Measurements from ENCODE around the gene SHC1.

GRCh38 chr1:155015527-155016230 is 45.1 kb upstream of the SHC1 start:
- TF ChIP-seq, protein P1, sequence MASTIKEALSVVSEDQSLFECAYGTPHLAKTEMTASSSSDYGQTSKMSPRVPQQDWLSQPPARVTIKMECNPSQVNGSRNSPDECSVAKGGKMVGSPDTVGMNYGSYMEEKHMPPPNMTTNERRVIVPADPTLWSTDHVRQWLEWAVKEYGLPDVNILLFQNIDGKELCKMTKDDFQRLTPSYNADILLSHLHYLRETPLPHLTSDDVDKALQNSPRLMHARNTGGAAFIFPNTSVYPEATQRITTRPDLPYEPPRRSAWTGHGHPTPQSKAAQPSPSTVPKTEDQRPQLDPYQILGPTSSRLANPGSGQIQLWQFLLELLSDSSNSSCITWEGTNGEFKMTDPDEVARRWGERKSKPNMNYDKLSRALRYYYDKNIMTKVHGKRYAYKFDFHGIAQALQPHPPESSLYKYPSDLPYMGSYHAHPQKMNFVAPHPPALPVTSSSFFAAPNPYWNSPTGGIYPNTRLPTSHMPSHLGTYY (CRISPR knock-in tag; IDR thresholded peaks at IDR 0.05) = no peak
- TF ChIP-seq, protein P2, sequence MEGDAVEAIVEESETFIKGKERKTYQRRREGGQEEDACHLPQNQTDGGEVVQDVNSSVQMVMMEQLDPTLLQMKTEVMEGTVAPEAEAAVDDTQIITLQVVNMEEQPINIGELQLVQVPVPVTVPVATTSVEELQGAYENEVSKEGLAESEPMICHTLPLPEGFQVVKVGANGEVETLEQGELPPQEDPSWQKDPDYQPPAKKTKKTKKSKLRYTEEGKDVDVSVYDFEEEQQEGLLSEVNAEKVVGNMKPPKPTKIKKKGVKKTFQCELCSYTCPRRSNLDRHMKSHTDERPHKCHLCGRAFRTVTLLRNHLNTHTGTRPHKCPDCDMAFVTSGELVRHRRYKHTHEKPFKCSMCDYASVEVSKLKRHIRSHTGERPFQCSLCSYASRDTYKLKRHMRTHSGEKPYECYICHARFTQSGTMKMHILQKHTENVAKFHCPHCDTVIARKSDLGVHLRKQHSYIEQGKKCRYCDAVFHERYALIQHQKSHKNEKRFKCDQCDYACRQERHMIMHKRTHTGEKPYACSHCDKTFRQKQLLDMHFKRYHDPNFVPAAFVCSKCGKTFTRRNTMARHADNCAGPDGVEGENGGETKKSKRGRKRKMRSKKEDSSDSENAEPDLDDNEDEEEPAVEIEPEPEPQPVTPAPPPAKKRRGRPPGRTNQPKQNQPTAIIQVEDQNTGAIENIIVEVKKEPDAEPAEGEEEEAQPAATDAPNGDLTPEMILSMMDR (IDR thresholded peaks at IDR 0.05) = no peak
- TF ChIP-seq AFF4 (CRISPR knock-in tag; IDR thresholded peaks at IDR 0.05; ENCODE audit: borderline replicate concordance) (no peak), TCF7 (CRISPR knock-in tag; IDR thresholded peaks at IDR 0.05; ENCODE audit: low read depth) (no peak), CBFB (CRISPR knock-in tag; IDR thresholded peaks at IDR 0.05; ENCODE audit: low read depth) (no peak), PREB (CRISPR knock-in tag; IDR thresholded peaks at IDR 0.05; ENCODE audit: borderline replicate concordance) (no peak), TP53 (CRISPR knock-in tag; IDR thresholded peaks at IDR 0.05) (no peak), ELF4 (CRISPR knock-in tag; IDR thresholded peaks at IDR 0.05; ENCODE audit: low read depth) (no peak), SMAD3 (CRISPR knock-in tag; IDR thresholded peaks at IDR 0.05; ENCODE audit: borderline replicate concordance) (no peak)
- TF ChIP-seq, protein P3, sequence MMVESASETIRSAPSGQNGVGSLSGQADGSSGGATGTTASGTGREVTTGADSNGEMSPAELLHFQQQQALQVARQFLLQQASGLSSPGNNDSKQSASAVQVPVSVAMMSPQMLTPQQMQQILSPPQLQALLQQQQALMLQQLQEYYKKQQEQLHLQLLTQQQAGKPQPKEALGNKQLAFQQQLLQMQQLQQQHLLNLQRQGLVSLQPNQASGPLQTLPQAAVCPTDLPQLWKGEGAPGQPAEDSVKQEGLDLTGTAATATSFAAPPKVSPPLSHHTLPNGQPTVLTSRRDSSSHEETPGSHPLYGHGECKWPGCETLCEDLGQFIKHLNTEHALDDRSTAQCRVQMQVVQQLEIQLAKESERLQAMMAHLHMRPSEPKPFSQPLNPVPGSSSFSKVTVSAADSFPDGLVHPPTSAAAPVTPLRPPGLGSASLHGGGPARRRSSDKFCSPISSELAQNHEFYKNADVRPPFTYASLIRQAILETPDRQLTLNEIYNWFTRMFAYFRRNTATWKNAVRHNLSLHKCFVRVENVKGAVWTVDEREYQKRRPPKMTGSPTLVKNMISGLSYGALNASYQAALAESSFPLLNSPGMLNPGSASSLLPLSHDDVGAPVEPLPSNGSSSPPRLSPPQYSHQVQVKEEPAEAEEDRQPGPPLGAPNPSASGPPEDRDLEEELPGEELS (CRISPR knock-in tag; IDR thresholded peaks at IDR 0.05) = no peak
- TF ChIP-seq, protein P4, sequence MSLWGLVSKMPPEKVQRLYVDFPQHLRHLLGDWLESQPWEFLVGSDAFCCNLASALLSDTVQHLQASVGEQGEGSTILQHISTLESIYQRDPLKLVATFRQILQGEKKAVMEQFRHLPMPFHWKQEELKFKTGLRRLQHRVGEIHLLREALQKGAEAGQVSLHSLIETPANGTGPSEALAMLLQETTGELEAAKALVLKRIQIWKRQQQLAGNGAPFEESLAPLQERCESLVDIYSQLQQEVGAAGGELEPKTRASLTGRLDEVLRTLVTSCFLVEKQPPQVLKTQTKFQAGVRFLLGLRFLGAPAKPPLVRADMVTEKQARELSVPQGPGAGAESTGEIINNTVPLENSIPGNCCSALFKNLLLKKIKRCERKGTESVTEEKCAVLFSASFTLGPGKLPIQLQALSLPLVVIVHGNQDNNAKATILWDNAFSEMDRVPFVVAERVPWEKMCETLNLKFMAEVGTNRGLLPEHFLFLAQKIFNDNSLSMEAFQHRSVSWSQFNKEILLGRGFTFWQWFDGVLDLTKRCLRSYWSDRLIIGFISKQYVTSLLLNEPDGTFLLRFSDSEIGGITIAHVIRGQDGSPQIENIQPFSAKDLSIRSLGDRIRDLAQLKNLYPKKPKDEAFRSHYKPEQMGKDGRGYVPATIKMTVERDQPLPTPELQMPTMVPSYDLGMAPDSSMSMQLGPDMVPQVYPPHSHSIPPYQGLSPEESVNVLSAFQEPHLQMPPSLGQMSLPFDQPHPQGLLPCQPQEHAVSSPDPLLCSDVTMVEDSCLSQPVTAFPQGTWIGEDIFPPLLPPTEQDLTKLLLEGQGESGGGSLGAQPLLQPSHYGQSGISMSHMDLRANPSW (CRISPR knock-in tag; conservative IDR thresholded peaks at IDR 0.05; ENCODE audit: low read depth) = no peak
